NCI-H446 treated with DMSO at 0.1 percent for 48 hours (cell line): ENCODE results near the gene MEIOSIN.

ENCODE experiments used
- DNase-seq: peaks from one replicate; lab custom pipeline; 2025; lab: John Stamatoyannopoulos, UW

The MEIOSIN gene

GRCh38 chr19:45765702-45766295, 32.6 kb downstream of the MEIOSIN start:
- DNase-seq: no peak

DNA sequence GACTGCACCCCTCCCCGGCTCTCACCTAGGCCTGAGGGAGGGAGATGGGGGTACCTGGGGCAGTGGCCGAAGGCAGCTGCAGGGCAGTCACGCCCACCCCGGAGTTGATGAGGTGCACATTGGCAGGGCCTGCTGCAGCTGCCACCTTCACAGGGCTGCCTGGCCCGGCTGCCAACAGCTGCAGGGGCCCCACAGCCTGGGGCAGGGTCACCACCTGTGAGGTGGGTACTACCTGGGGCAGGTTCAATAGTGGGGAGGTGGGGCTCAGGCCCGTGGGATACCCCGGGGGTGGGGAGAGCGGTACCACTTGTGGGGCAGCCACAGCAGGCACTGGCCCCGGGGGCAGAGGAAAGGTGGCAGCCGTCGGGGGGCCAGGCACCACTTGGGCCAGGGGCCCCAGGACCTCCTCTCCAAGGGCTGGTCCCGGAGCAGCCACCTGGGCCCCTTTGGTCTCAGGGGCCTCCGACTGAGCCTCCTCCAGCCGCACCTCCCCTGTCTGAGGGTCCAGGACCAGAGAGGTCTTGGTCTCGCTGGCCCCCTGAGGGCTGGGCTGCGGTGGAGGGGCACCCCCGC, 33.1 kb downstream of the MEIOSIN start:
- no peak for DNase-seq

GRCh38 chr19:45766869-45767346, 33.7 kb downstream of the MEIOSIN start:
- DNase-seq: no peak

- DNase-seq: no peak
Measured at GRCh38 chr19:45767410-45767880, 34.2 kb downstream of the MEIOSIN start.

DNA sequence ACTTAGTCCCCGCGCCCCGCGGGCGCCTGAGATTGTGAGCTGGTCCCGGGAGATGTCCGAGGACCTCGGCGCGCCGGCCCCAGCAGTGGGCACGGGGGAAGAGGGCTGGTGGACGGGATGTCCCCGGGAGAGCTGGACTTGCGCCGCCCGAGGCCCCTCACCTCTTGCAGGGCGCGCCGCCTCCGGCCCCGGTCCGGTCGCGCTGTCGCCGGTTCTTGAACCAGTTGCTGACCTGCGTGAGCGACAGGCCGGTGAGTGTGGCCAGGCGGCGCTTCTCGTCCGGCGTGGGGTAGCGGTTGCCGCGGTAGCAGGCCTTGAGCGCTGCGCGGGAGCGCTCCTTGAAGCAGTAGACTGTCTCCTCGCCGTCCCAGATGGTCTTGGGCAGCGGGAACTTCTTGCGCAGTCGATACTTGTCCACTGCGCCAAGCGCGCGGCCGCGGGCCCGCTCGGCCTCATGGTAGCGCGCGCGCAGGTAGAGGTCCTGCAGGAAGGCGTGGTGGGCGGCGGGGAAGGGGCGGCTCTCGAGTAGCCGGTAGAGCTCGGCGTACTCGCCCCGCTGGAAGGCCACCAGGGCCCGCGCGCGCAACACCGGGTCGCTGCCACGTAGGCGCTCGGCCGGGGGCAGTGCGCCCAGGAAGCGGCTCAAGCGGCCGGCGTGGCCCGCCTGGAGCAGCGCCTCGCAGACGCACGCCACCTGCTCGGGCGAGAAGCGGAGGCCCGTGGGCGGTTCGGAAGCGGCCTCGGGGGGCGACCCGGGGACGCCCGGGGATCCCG, 34.8 kb downstream of the MEIOSIN start:
- peak; percentile 11 for DNase-seq

GRCh38 chr19:45768655-45768983, 35.4 kb downstream of the MEIOSIN start:
- DNase-seq: no peak

DNA sequence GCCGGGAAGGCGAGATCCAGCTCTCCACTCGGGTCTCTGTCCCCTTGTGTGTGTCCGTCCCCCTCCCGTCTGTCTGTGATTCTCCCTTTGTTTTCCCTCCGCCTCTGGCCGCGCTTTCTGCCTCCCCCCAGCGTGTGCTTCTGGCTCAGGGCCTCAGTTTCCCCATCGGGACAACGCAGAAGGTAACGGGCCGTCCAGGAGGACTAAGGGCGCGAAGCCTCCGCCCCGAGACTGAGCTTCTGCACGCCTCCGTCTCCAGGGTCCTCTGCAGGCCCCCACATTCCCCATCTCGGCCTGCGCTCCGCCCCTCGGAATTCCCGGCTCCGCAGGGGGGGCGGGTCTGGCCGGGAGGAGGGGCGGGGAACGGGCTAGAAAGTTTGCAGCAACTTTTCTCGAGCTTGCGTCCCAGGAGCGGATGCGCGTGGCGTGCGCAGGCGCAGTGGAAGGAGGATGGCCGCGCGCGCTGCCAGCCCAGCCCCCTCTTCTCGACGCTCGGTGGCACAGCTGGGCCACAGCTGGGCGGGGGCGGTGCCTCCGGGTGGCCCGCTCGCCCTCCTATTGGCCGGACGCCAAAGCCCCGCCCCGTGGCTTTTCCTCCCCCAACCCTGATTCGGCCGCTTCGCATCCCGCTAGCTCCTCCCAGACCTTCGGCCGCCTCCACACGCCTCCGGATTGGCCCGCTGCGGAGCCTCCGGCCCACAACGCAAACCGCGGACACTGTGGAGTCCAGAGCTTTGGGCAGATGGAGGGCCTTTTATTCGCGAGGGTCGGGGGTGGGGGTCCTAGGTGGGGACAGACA, 35.9 kb downstream of the MEIOSIN start, which contains the start of gene SIX5:
Gene SIX5 (minus strand): TSS at position 269 of the 799 bp plus-strand sequence. CDS start 408 bp downstream, outside the sequence.
- DNase-seq: peak; percentile 94

DNA sequence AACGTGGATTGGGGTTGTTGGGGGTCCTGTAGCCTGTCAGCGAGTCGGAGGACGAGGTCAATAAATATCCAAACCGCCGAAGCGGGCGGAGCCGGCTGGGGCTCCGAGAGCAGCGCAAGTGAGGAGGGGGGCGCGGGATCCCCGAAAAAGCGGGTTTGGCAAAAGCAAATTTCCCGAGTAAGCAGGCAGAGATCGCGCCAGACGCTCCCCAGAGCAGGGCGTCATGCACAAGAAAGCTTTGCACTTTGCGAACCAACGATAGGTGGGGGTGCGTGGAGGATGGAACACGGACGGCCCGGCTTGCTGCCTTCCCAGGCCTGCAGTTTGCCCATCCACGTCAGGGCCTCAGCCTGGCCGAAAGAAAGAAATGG, 36.6 kb downstream of the MEIOSIN start:
- DNase-seq: peak; percentile 50

GRCh38 chr19:45770192-45771101, 37.2 kb downstream of the MEIOSIN start:
- DNase-seq: peak; percentile 97

DNA sequence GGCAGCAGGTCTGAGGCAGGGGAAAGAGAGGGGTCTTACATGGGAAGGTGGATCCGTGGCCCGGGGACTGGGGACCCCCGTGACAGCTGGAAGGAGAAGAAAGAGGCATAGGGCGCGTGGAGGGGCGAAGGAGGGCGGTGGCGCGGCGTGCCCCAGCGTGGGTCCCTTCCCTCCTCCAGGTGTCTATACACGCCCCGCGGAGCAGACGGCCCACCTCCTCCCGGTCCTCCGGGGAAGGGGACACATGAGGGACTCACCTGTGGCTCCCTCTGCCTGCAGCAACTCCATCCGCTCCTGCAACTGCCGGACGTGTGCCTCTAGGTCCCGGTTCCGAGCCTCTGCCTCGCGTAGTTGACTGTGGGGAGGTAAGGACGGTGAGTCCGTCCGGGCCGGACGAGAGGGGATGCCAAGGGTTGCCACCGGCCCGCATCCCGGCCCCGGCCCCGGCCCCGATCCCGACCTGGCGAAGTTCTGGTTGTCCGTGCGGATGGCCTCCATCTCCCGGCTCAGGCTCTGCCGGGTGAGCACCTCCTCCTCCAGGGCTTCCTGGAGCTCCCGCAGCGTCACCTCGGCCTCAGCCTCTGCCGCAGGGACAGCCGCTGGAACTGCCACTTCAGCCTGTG, 38.2 kb downstream of the MEIOSIN start:
- DNase-seq: no peak

DNA sequence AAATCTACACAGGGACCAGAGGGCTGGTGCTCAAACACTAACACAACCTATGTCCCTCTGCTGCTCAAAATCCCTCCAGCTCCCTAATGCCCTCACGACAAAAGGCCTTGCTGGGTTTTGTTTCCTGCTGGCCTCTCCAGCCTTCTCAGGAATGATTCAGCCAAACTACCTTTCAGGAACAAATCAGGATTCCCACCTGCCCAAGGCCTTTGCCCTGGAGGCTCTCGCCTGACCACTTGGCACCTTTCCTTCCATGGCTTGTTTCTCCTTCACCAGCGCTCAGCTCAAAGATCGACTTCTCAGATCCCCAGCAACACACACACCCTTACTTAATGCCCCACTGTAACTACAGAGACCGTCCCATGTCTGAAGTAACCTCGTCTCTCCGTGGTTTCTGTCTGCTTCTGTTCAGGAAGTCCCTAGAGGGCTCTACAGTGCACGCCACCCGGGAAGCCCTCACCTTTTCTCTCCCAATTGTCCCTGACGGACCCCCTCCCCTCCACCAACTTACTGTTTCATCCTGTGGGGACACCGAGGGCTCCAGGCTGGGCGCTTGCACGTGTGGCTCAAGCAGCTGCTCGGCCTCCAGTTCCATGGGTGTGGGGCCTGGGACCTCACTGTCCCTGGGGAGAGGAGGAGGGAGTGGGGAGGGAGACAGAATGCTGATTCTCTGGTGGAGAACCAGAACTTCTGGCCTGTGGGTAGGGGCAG, 39.0 kb downstream of the MEIOSIN start:
- no peak for DNase-seq

GRCh38 chr19:45772912-45773311, 39.7 kb downstream of the MEIOSIN start:
- no peak for DNase-seq

GRCh38 chr19:45773384-45773783, 40.1 kb downstream of the MEIOSIN start:
- no peak for DNase-seq

DNA sequence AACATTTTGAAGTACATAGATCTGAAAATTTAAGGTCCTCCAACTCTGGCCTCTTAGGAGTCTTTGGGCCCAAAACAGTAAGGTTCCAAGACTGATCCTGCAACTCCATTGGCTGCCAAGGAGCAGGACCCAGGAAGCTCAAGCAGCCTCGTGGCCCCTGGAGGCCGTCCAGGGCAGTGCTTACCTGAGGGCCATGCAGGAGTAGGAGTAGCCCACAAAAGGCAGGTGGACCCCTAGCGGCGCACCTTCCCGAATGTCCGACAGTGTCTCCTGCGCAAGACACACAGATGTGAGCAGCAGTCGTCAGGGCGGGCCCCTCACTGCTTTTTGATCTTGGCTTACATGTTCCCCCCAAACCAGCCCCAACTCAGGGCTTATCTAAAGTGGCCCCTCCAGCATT, 41.5 kb downstream of the MEIOSIN start:
- DNase-seq: no peak

GRCh38 chr19:45777395-45777961, 44.2 kb downstream of the MEIOSIN start:
- no peak for DNase-seq

GRCh38 chr19:45778010-45778661, 44.9 kb downstream of the MEIOSIN start:
- DNase-seq: no peak

- DNase-seq: peak; percentile 66
Measured at GRCh38 chr19:45779231-45780145, 46.2 kb downstream of the MEIOSIN start.

- DNase-seq: no peak
Measured at GRCh38 chr19:45780146-45780447, 46.9 kb downstream of the MEIOSIN start.
